Right lobe of liver (tissue), 4 donors: ENCODE results near the gene A2M.

Source experiments
- CTCF ChIP-seq, 4 donors: fragments of 200-600 bp in 3 of 4; fragments of 450-650 bp in 1 of 4; IDR thresholded peaks; one replicate each; pipeline versions ENCODE4 v1.5.1 to v1.8.0; 2016 to 2022; ENCODE audit warnings: antibody characterized with exemption in 4 of 4, mild to moderate bottlenecking in 2 of 4
- POLR2A ChIP-seq: fragments of 450-650 bp; IDR thresholded peaks from one replicate; pipeline ENCODE4 v1.6.1; 2017; ENCODE audit warnings: antibody characterized with exemption, mild to moderate bottlenecking
- donor health status: DM: no; HTN: no; CAD: no.
- donor health status: DM: no; HTN: no; CAD: no.
- donor health status: DM: no; HTN: yes; CAD: no.

- no peak for TF ChIP-seq CTCF (IDR thresholded peaks at IDR 0.05)
- TF ChIP-seq POLR2A = peak; percentile 38
Measured at GRCh38 chr12:9066183-9066623, 49.5 kb downstream of the A2M start.
